Progenitor cell of endocrine pancreas (in vitro differentiated cells): Measurements from ENCODE around the gene ITLN2. TPM values are rescaled to one million over a fixed set of nuclear protein-coding genes. Genes with fewer than 3 reads are reported as not detected.
"Not testable (repeated sequence)": the region's sequence is repeated elsewhere in the genome, so short reads cannot be mapped to it uniquely, and the experiment has no call there.

Source experiments
- DNase-seq: peaks from one replicate; pipeline ENCODE4 v3.0.0; 2021; ENCODE audit warnings: low spot score; ENCODE audit not compliant: unreplicated experiment
- H3K27ac Mint-ChIP-seq: 2 replicates; pipeline ENCODE4 v1.8.0; 2021; ENCODE audit warnings: mild to moderate bottlenecking, moderate library complexity, mixed read lengths
- H3K27me3 Mint-ChIP-seq: 2 replicates; pipeline ENCODE4 v1.8.0; 2021; ENCODE audit warnings: mixed read lengths
- H3K36me3 Mint-ChIP-seq: 2 replicates; pipeline ENCODE4 v1.8.0; 2022; ENCODE audit warnings: mixed read lengths; ENCODE audit not compliant: insufficient read depth
- H3K4me1 Mint-ChIP-seq: 2 replicates; pipeline ENCODE4 v1.8.0; 2021; ENCODE audit warnings: low read depth, mixed read lengths
- H3K4me3 Mint-ChIP-seq: 2 replicates; pipeline ENCODE4 v1.8.0; 2021; ENCODE audit warnings: low read depth, mild to moderate bottlenecking, moderate library complexity, mixed read lengths
- H3K9me3 Mint-ChIP-seq: 2 replicates; pipeline ENCODE4 v1.8.0; 2021; ENCODE audit warnings: low read depth, mixed read lengths
- total RNA-seq: library from RNA; stranded (reverse); gene quantifications from 2 replicates; pipeline ENCODE4 v1.2.1, GENCODE V29; 2021
- TF ChIP-seq, protein P1 (sequence below): fragments of 200-600 bp; sonication (generic); IDR thresholded peaks from one replicate; pipeline ENCODE4 v1.5.0; 2021; ENCODE audit warnings: antibody characterized with exemption, mild to moderate bottlenecking; ENCODE audit not compliant: unreplicated experiment

The ITLN2 gene
- total RNA-seq, 1 donor from 2014 or later = 1.2 TPM

DNA sequence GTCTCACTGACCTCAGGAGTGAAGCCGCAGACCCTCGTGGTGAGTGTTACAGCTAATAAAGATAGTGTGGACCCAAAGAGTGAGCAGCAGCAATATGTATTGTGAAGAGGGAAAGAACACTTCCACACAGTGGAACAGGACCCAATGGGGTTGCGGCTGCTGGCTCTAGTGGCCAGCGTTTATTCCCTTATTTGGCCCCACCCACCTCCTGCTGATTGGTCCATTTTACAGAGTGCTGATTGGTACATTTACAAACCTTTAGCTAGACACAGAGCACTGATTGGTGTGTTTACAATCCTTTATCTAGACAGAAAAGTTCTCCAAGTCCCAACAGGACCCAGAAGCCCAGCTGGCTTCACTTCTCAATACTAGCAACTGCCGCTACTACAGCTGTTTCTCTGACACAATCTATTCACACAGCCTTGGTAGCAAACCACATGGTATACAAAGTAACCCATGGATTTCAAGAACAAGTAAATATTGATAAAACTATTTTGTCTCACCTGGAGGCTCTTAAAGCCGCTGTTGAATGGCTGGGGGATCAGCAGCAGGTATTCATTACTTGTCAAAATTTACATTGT lies 44.3 kb downstream of the ITLN2 start:
- Mint-ChIP-seq H3K27ac (peak overlapping the region; percentile 59), H3K36me3 (no peaks in the 10 kb centered on the region), H3K4me3 (no peak overlapping the region), H3K4me1 (peaks cover 25% of the 10 kb centered on the region), H3K27me3 (no peaks in the 10 kb centered on the region), H3K9me3 (no peaks in the 10 kb centered on the region)
- TF ChIP-seq, protein P1, sequence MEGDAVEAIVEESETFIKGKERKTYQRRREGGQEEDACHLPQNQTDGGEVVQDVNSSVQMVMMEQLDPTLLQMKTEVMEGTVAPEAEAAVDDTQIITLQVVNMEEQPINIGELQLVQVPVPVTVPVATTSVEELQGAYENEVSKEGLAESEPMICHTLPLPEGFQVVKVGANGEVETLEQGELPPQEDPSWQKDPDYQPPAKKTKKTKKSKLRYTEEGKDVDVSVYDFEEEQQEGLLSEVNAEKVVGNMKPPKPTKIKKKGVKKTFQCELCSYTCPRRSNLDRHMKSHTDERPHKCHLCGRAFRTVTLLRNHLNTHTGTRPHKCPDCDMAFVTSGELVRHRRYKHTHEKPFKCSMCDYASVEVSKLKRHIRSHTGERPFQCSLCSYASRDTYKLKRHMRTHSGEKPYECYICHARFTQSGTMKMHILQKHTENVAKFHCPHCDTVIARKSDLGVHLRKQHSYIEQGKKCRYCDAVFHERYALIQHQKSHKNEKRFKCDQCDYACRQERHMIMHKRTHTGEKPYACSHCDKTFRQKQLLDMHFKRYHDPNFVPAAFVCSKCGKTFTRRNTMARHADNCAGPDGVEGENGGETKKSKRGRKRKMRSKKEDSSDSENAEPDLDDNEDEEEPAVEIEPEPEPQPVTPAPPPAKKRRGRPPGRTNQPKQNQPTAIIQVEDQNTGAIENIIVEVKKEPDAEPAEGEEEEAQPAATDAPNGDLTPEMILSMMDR = no peak
- no peak for DNase-seq

DNA sequence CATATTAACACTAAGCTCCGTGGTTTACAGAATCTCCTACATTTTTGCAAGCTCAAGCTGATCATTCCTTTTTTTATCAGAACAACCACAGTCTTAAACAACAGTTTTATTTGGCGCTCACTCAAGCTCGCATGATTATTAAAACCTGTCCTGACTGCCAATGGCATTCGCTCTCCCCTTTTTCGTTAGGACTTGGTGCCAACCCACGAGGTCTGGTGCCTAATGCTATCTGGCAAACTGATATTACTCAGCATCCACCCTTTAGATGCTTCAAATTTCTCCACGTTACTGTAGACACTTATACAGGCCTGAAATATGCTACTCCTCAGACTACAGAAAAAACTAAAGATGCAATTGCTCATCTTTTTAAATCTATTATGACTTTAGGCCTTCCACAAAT lies 46.6 kb downstream of the ITLN2 start:
- Mint-ChIP-seq H3K36me3 (no peaks in the 10 kb centered on the region), H3K9me3 (no peaks in the 10 kb centered on the region)

DNA sequence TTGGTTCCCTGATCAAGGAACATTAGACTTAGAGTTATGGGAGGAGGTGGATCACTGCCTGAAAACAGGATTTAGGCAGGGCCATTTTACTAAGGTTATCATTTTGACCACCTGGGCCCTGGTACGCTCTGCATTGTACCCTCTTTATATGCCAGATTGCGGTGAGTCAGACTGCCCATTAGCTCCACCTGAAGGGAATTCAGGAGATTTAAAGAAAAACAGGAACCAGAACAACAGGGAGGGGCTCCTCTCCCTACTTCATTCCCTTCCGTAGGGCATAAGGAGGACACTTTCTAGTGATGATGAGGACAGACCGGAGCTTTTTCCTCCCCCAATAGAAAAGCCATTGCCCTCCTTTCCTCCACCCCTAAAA lies 49.0 kb downstream of the ITLN2 start:
- Mint-ChIP-seq H3K9me3 (no peaks in the 10 kb centered on the region), H3K36me3 (no peaks in the 10 kb centered on the region), H3K4me1 (peaks cover 10% of the 10 kb centered on the region), H3K4me3 (no peak overlapping the region), H3K27me3 (no peaks in the 10 kb centered on the region), H3K27ac (no peak overlapping the region)
- DNase-seq = no peak
- TF ChIP-seq, protein P1 = no peak

More for the DNA sequence above, 46.6 kb downstream of the ITLN2 start:
- no peak for DNase-seq
- Mint-ChIP-seq H3K4me1 (peaks cover 23% of the 10 kb centered on the region), H3K4me3 (no peak overlapping the region), H3K27me3 (no peaks in the 10 kb centered on the region), H3K27ac (no peak overlapping the region)
- TF ChIP-seq, protein P1 = no peak

DNA sequence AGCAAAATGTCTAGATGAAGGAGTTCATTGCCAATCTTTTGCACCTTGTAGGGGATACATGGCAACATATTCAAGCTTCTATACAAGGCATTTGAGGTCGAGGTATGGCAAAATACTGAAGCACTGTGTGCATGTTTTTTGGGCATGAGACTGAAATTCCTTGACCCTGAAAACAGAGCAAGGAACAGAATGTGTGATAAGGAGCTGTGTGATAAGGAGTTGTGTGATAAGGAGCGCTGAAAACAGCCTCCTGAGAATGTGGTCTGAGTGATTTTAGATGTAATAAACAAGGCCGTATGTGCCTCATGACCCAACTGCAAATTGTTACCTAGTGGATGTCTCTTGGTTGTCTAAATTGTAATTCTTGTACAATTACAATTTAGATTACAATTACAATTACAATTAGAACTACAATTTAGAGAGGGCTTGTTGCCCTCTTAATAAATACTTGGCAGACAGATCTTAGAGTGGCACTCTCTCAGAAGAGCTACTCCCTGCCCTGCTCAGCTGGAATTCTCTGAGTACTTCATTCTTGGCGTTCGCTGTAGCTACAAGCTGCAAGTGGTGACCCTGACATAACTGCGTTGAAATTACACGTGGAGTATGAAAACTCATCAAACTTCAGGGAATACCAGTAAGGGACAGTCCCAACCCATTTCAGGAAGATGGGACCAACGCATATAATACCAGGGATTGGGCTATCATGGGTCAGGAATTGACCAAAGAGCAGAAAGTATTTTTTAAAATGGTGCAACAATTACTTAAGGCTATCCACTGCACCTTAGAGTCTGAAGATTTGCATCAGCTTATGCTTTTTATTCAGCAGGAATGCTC lies 49.6 kb downstream of the ITLN2 start:
- no peaks in the 10 kb centered on the region for H3K27me3 Mint-ChIP-seq
- no peak for DNase-seq
- H3K4me3 Mint-ChIP-seq = no peak overlapping the region
- peaks cover 3% of the 10 kb centered on the region for H3K9me3 Mint-ChIP-seq
- H3K27ac Mint-ChIP-seq = no peak overlapping the region
- H3K36me3 Mint-ChIP-seq = no peaks in the 10 kb centered on the region
- TF ChIP-seq, protein P1 = no peak
- H3K4me1 Mint-ChIP-seq = peaks cover 10% of the 10 kb centered on the region

DNA sequence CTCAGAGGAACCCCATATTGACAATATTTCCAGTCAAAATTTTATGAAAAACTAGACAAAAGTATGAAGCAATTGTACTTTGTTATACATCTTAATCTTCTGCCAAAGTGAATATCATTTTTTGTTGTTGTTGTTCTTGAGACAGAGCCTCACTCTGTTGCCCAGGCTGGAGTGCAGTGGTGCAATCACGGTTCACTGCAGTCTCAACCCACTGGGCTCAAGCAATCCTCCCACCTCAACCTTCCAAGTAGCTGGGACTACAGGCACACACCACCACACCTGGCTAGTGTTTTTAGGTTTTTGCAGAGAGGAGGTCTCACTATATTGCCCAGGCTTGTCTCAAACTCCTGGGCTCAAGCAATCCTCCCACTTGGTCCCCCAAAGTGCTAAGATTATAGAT lies 52.4 kb downstream of the ITLN2 start:
- not testable (repeated sequence) for H3K4me3 Mint-ChIP-seq, H3K36me3 Mint-ChIP-seq, H3K27ac Mint-ChIP-seq, H3K9me3 Mint-ChIP-seq, H3K27me3 Mint-ChIP-seq, DNase-seq
- peaks cover 10% of the 10 kb centered on the region for H3K4me1 Mint-ChIP-seq
